PC-3 (cell line): Measurements from ENCODE around the gene PARN.

Experiments used
- EZH2 ChIP-seq: fragments of 300-600 bp; sonication (generic); IDR thresholded peaks from one replicate; pipeline ENCODE4 v1.6.1; 2017; ENCODE audit warnings: antibody characterized with exemption, mild to moderate bottlenecking, low read length; ENCODE audit not compliant: unreplicated experiment
- EZH2phosphoT487 ChIP-seq: fragments of 300-600 bp; sonication (generic); IDR thresholded peaks from 2 replicates; pipeline ENCODE4 v1.6.1; 2018; ENCODE audit warnings: mild to moderate bottlenecking, antibody characterized with exemption, low read length, borderline replicate concordance
- TF ChIP-seq, protein P1 (sequence below): fragments of 300-600 bp; sonication (generic); conservative IDR thresholded peaks from 2 replicates; pipeline ENCODE4 v1.5.1; 2017; ENCODE audit warnings: antibody characterized with exemption, low read depth, mild to moderate bottlenecking, low read length

DNA sequence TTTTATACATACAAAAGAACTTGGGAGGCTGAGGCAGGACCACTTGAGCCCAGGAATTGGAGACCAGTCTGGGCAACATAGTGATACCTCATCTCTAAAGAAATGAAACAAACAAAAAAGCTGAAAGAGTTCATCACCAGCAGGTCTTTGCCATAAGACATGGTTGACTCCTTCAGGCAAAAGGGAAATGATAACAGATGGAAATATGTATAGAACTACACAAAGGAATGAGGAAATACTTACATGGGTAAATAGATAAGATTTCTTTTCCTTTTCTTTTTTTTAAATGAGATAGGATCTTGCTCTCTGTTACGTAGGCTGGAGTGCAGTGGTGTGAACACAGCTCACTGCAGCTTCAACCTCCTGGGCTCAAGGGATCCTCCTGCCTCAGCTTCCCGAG, 165.3 kb downstream of the PARN start:
- TF ChIP-seq, protein P1, sequence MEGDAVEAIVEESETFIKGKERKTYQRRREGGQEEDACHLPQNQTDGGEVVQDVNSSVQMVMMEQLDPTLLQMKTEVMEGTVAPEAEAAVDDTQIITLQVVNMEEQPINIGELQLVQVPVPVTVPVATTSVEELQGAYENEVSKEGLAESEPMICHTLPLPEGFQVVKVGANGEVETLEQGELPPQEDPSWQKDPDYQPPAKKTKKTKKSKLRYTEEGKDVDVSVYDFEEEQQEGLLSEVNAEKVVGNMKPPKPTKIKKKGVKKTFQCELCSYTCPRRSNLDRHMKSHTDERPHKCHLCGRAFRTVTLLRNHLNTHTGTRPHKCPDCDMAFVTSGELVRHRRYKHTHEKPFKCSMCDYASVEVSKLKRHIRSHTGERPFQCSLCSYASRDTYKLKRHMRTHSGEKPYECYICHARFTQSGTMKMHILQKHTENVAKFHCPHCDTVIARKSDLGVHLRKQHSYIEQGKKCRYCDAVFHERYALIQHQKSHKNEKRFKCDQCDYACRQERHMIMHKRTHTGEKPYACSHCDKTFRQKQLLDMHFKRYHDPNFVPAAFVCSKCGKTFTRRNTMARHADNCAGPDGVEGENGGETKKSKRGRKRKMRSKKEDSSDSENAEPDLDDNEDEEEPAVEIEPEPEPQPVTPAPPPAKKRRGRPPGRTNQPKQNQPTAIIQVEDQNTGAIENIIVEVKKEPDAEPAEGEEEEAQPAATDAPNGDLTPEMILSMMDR = no peak
- TF ChIP-seq EZH2 (no peak), EZH2phosphoT487 (no peak)
